T-helper 1 cell treated with Interleukin-12 subunit alpha and Interleukin-12 subunit beta and Interleukin-4 antibody, amounts not matched to agents 30 ng/mL and 1 ng/mL, for 36 hours (primary cell): Measurements from ENCODE around the gene TAPBPL. TPM values are rescaled to one million over a fixed set of nuclear protein-coding genes. Genes with fewer than 3 reads are reported as not detected.

ENCODE experiments used
- intact Hi-C: fragments of 100-400 bp; cut with micrococcal nuclease; formaldehyde crosslinking; loops from one replicate; pipeline ENCODE4 v1.15.1; 2024
- total RNA-seq: library from RNA; stranded (reverse); gene quantifications from 2 replicates; pipeline ENCODE4 v1.2.3, GENCODE V29; 2022

The TAPBPL gene
- total RNA-seq: 63.1 and 72.0 TPM in 2 replicates

GRCh38 chr12:6451348-6452244 is at the start of gene TAPBPL:
TSS of gene TAPBPL (plus strand) at chr12:6452042. CDS start at chr12:6452249, 207 bp downstream.
- intact Hi-C loops: loop anchor here (1.0 to 5.0 kb wide), 7 partner anchors 7 to 117 kb away; partner anchors contain the start of genes CD27, MRPL51, NCAPD2 and VAMP1

DNA sequence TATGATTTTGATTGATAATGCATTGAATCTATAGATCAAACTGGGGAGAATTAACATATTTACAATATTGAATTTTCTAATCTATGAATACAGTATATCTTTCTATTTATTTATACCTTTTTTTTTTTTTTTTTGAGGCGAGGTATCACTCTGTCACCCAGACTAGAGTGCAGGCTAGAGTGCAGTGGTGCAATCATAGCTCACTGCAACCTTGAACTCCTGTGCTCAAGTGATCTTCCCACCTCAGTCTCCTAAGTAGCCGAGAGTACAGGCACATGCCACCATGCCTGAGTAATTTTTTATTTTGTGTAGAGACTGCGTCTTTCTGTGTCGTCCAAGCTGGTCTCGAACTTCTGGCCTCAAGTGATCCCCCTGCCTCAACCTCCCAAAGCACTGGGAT is 47.5 kb upstream of the TAPBPL start:
- intact Hi-C loops: no loop called here

DNA sequence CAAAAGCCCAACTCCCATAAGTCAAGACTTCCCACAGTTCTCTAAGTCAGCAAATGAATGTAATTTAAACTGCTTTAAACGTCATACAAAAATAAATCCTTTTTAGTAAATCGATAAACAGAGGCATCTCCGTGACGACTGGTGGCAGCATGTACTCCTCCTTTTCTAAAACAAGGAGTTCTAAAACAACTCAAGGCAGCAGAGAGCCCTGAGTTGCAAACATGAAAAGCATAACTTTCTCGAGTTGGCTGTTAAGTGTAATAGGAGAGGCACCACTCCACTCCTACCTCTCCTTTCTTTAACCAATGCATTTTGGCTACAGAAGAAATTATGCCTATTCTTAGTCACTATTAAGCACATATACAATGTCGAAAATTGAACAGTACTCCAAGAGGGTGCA is 45.9 kb upstream of the TAPBPL start:
- intact Hi-C loops: no loop called here

DNA sequence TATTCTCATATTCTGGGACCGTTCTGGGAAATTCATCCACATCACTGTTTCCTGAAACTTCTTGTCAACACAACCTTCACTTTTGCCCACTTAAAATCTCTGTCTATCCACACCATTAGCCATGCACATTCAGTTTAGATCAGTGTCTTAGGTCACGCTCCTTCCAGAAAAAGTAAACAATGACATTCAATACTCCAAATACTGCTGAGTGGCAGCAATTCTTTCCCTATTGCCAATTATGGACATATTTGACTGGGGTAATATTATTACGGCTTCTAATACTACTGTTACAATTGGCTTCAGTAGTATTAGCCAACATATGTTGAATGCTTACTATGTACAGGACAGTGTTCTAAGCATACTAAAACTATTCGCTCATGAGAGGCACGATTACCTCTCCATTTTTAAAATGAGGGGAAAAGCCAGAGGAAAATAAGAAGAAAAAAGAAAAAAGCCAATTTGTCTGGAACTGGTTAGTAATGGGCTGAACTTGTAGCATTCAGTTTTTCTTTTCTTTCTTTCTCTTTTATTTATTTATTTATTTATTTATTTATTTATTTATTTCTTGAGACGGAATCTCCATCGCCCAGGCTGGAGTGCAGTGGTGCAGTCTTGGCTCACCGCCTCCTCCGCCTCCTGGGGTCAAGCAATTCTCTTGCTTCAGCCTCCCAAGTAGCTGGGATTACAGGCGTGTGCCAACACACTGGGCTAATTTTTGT is 44.4 kb upstream of the TAPBPL start:
- intact Hi-C loops: no loop called here

GRCh38 chr12:6416596-6416995 is 35.2 kb upstream of the TAPBPL start:
- intact Hi-C loops: no loop called here

- intact Hi-C loops: no loop called here
Observed at GRCh38 chr12:6418796-6419195, 33.0 kb upstream of the TAPBPL start.

DNA sequence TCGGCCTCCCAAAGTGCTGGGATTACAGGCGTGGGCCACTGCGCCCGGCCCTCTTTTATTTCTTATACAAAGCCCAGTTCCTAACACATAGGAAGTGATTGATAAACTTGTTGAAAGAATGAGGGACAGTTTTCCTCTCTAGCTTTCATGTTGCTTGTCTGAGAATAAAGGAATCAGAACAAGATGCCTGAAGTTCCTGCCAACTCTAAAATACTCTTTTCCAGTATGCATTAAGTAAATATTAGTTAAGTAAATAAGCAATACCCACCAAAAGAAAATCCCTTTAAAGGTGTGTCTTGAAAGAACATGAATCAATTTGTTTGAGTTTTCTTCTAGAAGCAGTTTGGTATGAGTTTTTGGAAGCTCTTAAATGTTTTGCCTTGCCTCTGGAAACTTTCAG is 31.5 kb upstream of the TAPBPL start:
- intact Hi-C loops: no loop called here

DNA sequence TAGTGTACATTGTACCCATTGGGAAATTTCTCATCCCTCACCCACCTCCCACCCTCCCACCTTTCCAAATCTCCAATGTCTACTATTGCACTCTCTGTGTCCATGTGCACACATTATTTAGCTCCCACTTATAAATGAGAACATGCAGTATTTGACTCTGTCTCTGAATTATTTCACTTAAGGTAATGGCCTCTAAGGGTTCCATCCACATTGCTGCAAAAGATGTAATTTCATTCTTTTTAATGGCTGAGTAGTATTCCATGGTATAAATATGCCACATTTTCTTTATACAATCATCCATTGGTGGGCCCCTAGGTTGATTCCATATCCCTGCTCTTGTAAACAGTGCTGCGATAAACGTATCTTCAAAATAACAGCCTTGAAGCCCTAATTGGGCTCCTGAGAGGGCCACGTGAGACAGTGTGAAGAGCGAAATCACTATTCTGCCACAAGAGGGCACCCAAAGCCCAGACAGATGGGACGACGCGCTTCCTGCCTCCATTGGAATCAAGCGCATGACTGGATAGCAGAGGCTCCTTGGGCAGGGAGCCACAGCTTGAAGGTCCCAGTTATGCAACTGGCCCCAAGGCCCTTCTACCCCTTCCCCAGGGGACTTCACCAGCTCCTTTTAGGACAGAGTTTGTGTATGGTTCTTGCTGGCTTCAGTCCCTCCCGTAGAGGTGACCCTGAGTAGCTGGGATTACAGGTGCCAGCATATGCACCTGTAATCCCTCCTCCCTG is 28.4 kb upstream of the TAPBPL start:
- intact Hi-C loops: loop anchor here (1.0 kb wide), 10 partner anchors 21 to 135 kb away; partner anchors contain the start of genes CD27, GAPDH, MRPL51 and TAPBPL

DNA sequence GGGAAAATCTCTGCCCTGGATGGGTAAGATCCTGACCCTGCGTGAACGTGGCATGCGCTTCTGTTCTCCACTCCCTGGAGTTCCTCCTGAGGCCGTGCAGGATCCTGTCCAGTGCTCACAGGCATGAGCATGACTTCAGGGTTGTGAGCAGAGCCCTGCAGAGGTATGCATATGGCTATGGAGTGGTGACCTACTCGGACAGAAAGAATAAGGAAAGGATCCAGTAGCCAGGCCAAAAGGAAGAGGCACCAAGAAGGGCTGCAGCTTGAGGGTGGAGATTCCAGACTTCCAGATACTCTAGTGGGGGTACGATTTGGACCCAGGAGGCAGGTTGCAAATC is 27.9 kb upstream of the TAPBPL start:
- intact Hi-C loops: no loop called here

DNA sequence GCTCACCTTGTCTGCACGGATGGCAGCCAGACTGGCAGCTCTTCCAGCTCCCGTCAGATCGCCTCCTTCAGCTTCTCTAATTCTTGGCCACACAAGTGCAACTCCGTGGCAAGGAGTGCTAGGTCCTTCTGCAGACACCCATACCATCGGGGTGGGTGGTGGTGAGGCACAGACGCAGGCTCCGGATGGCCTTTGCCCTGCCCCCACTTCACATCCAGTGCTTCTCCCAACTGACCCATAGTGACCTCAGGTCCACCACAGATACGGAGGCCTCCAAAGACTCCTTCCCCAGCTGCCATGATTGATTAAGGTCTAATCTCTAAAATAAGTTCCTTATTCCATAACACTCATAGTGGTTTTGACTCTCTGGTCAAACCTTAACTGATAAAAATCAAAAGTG is 27.0 kb upstream of the TAPBPL start:
- intact Hi-C loops: no loop called here

DNA sequence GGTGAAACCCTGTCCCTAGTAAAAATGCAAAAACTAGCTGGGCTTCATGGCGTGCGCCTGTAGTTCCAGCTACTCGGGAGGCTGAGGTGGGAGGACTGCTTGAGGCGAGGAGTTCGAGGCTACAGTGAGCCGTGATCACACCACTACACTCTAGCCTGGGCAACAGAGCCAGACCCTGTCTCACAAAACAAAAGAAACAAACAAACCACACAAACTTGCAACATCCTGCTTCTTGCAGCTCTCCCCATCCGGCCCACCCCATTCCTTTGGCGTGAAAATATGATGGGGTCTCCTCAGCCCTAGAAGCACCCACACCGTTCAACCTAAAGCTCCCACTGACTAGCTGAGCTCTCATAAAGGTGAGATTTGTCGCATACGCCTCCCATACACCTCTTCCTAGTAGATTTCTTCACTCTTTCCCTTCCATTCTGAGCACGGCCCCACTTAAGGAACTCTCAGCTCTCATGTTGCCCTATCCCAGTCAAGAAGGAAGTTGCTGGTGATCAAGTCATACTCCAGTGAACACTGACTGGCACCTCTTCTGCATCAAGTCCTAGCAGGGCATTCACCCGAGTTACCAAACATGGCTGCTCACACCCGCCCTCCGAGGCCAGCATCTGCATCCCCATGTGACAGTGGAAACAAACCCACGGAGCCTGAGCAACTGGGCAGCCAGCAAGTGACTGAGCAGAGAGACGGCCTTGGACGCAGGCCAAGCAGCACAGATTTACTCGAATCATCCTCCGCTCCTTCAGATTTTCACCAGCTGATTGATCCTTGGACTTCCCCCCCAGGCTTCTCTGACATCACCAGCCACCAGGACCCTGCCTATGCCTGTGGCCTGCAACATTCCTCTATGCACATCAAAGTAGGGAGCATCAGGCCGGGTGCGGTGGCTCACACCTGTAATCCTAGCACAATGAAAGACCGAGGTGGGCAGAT is 26.0 kb upstream of the TAPBPL start:
- intact Hi-C loops: loop anchor here (2.0 kb wide), 1 partner anchor 37 kb away; no protein-coding TSS in a partner anchor

GRCh38 chr12:6426882-6427671 is 24.8 kb upstream of the TAPBPL start:
- intact Hi-C loops: loop anchor here (1.0 to 2.0 kb wide), 5 partner anchors 19 to 66 kb away; partner anchors contain the start of genes MRPL51, TAPBPL and VAMP1

DNA sequence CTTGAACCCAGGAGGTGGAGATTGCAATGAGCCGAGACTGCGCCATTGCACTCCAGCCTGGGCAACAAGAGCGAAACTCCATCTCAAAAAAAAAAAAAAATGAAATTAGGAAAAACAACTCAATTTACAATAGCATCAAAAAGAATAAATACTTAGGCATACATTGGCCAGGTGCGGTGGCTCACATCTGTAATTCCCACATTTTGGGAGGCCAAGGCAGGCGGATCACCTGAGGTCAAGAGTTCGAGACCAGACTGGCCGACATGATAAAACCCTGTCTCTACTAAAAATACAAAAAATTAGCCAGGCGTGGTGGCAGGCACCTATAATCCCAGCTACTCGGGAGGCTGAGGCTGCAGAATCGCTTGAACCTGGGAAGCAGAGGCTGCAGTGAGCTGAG is 24.0 kb upstream of the TAPBPL start:
- intact Hi-C loops: loop anchor here (1.0 to 2.0 kb wide), 5 partner anchors 19 to 66 kb away; partner anchors contain the start of genes MRPL51, TAPBPL and VAMP1

GRCh38 chr12:6428326-6428725 is 23.5 kb upstream of the TAPBPL start:
- intact Hi-C loops: no loop called here

DNA sequence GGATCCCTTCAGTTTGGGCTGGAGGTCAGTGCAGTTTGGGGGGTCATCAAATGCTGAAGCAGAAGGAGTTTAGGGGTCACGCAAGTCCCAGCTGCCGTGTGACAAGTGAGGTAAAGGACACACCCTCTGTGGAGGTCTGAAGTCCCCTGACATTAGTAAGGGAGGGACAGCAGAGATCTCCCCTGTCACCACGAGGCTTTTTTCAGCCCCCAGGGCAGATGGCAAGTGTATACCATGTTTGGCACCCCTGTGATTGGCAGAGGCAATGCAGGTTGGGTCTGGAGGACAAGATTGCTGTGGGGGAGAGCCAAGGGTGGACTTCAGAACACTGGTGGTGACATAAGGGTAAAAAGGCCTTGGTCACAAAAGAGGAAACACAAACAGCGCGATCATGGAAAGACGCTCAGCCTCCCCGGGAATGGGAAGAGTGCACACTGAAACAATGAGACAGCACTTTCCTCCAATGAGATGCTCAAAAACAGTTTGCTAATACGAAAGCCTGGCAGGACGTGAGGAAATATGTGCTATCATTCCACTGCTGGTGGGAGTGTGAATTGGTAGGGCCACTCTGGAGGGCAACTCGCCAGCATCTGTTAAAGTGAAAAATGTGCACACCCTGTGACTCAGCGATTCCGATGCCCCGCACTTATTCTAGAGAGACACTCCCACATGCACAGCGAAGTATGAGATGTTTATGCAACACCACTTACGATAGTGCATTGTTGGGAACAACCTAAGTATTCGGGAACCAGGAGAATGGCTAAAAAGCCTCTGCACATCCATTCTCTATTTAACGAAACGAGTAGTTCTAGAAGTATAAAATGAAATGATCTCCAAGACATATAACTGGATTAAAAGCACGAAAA is 21.5 kb upstream of the TAPBPL start:
- intact Hi-C loops: no loop called here

DNA sequence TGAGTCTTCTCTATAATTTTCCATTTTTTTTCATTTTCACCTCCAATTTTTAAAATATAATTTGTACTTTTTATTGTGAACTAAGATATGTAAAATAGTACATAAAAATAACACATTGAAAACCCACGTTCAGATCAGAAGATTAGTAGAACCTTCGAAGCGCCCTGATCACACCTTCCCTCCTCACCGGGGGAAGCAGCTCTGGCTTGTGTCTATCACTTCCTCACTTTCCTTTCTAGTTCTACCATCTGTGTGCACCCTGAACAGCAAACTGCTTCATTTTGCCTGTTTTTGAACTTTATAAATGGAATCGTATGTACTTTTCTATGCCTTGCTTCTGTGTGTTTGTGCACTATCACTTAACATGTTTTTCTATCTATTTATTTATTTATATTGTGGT is 18.9 kb upstream of the TAPBPL start:
- intact Hi-C loops: no loop called here

DNA sequence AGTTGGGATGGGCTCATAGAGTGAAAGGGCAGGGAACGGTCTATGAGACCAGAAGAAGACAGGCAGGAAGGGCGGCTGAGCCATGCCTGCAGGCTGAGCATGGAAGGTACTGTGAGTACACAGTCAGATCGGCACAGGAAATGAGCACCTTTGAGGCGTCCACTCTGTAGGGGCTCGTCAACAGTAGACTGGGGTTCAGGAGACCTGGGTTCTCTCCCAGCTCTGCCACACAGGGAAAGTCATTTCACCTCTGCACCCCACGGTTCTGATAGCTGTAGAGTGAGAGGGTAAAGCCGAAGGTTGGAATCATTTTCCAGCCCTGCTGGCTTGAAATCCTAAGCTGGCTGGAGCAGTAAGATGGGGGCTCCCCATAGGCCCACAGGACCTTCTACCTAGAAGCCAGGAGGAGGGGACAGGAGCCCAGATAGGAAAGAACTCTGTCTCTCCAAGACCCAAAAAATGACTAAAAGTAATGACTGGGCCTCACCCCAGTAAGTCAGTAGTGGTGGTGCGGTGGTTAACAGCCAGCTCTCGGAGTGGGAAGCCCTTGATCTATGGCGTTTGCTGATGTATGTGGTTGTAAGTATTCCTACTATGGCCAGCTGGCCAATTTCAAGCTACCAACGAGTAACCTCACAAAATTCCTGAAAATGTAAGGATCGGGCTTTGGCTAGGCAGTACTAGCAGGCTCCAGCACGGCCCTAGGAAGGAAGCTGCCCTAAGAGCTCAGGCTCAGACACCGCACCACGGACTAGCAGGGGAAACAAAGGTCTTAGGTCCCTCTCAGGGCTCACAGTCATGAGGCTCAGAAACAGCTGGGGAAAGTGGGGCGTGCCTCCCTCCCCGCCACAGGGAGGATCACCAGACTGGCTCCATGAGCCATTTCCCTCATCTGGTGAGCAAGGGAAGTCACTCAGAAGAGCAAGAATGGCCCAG is 17.4 kb upstream of the TAPBPL start:
- intact Hi-C loops: loop anchor here (1.0 kb wide), 1 partner anchor 10 kb away; the partner anchor contains the start of gene CD27
